Measurements from ENCODE around the gene SUFU. TPM values are rescaled to one million over a fixed set of nuclear protein-coding genes. Genes with fewer than 3 reads are reported as not detected.
A peak's percentile ranks its signal among the peaks of the same experiment; 100 is the strongest.

Gene SUFU
- total RNA-seq, 1 donor = 3.3 TPM

- DNase-seq (ENCODE audit: low read depth) = no peak
- no peak overlapping the region for H3K4me3 ChIP-seq (ENCODE audit: low read depth, low read length)
- no peak for TF ChIP-seq CTCF (IDR thresholded peaks at IDR 0.05; ENCODE audit: insufficient read depth, low read length)
Measured at GRCh38 chr10:102635377-102635776, 131.6 kb downstream of the SUFU start.

- no peak for TF ChIP-seq CTCF (IDR thresholded peaks at IDR 0.05; ENCODE audit: insufficient read depth, low read length)
- DNase-seq (ENCODE audit: low read depth) = no peak
- H3K4me3 ChIP-seq (ENCODE audit: low read depth, low read length) = no peak overlapping the region
Measured at GRCh38 chr10:102639537-102639936, 135.8 kb downstream of the SUFU start.

- H3K4me3 ChIP-seq (ENCODE audit: low read depth, low read length) = peak overlapping the region; percentile 75
- no peak for DNase-seq (ENCODE audit: low read depth)
- TF ChIP-seq CTCF (IDR thresholded peaks at IDR 0.05; ENCODE audit: insufficient read depth, low read length) = no peak
Measured at GRCh38 chr10:102641402-102641801, 137.6 kb downstream of the SUFU start.

- DNase-seq (ENCODE audit: low read depth) = peak; percentile 96
- H3K4me3 ChIP-seq (ENCODE audit: low read depth, low read length) = peak overlapping the region; percentile 95
- no peak for TF ChIP-seq CTCF (IDR thresholded peaks at IDR 0.05; ENCODE audit: insufficient read depth, low read length)
Measured at GRCh38 chr10:102641880-102642735, 138.3 kb downstream of the SUFU start.

GRCh38 chr10:102642736-102643335, 139.1 kb downstream of the SUFU start:
- TF ChIP-seq CTCF (IDR thresholded peaks at IDR 0.05; ENCODE audit: insufficient read depth, low read length) = no peak
- peak; percentile 90 for DNase-seq (ENCODE audit: low read depth)
- peak overlapping the region; percentile 95 for H3K4me3 ChIP-seq (ENCODE audit: low read depth, low read length)

GRCh38 chr10:102643336-102644065, 139.7 kb downstream of the SUFU start:
- no peak for TF ChIP-seq CTCF (IDR thresholded peaks at IDR 0.05; ENCODE audit: insufficient read depth, low read length)
- peak; percentile 78 for DNase-seq (ENCODE audit: low read depth)
- H3K4me3 ChIP-seq (ENCODE audit: low read depth, low read length) = peak overlapping the region; percentile 95

Data from fibroblast of the aortic adventitia (primary cell).